Osteoblast (primary cell): ENCODE results near the gene GYPC. TPM values are rescaled to one million over a fixed set of nuclear protein-coding genes. Genes with fewer than 3 reads are reported as not detected.

Experiments
- DNase-seq: peaks from one replicate; pipeline ENCODE4 v3.0.0; 2011; ENCODE audit warnings: low spot score, mixed read lengths; ENCODE audit not compliant: insufficient read length; ENCODE audit errors: missing footprints
- H2AFZ ChIP-seq: 2 replicates; pipeline ENCODE4 v1.6.0; 2011; ENCODE audit warnings: mild to moderate bottlenecking, low read length
- H3K27ac ChIP-seq: 2 replicates; pipeline ENCODE4 v1.5.1; 2011; ENCODE audit warnings: mild to moderate bottlenecking, low read depth, low read length, moderate library complexity
- H3K27me3 ChIP-seq: 2 replicates; pipeline ENCODE4 v1.6.0; 2012; ENCODE audit warnings: mild to moderate bottlenecking, control low read depth, inconsistent platforms, low read length, moderate library complexity; ENCODE audit not compliant: insufficient read depth
- H3K36me3 ChIP-seq: 2 replicates; pipeline ENCODE4 v1.5.1; 2011; ENCODE audit warnings: mild to moderate bottlenecking, low read length, control low read depth, moderate library complexity; ENCODE audit not compliant: insufficient read depth
- H3K4me1 ChIP-seq: 2 replicates; pipeline ENCODE4 v1.5.1; 2011; ENCODE audit warnings: mild to moderate bottlenecking, low read length, control low read depth, moderate library complexity; ENCODE audit not compliant: insufficient read depth
- H3K4me2 ChIP-seq: 2 replicates; pipeline ENCODE4 v1.6.0; 2011; ENCODE audit warnings: mild to moderate bottlenecking, low read length; ENCODE audit not compliant: insufficient read depth
- H3K4me3 ChIP-seq: fragments of 200-600 bp; sonication (generic); 3 replicates; pipeline ENCODE4 v1.5.1; 2012; ENCODE audit warnings: mild to moderate bottlenecking, low read length, inconsistent platforms; ENCODE audit not compliant: insufficient read depth
- H3K79me2 ChIP-seq: 2 replicates; pipeline ENCODE4 v1.6.0; 2012; ENCODE audit warnings: mild to moderate bottlenecking, low read length, control low read depth, inconsistent platforms; ENCODE audit not compliant: insufficient read depth
- H3K9me3 ChIP-seq: 2 replicates; pipeline ENCODE4 v1.5.1; 2011; ENCODE audit warnings: low read depth, low read length, control low read depth
- H4K20me1 ChIP-seq: 2 replicates; pipeline ENCODE4 v1.6.0; 2012; ENCODE audit warnings: mild to moderate bottlenecking, low read length, control low read depth; ENCODE audit not compliant: insufficient read depth
- CTCF ChIP-seq: IDR thresholded peaks from 2 replicates; pipeline ENCODE4 v1.5.1; 2011; ENCODE audit warnings: mild to moderate bottlenecking, low read depth, low read length, moderate library complexity; ENCODE audit errors: extremely low read depth
- total RNA-seq: library from RNA; depleted of rRNA; stranded (reverse); fragments of >200 nt; gene quantifications from 2 replicates; pipeline ENCODE4 v1.2.3, GENCODE V29; 2012

GYPC gene
- total RNA-seq, 1 donor: 101 TPM

DNA sequence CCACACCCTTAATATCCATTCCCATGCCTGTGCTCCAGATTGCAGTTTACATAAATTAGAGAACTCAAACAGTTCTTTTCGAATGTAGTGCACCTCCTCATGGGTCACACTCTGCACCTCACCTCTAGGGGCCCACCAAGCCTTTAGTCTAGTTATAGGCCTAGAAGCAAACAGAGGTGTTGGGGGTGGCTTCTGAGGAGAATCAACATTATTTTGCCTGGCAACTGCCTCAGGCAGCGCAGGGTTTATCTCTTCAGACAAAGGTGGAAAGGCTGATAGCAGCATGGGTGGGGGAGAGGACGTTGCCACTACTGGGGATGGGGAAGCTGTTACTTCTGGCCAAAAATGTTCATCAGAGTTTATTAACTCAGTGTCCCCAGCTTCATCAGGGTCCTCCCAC, 5.0 kb upstream of the GYPC start:
- H3K79me2 ChIP-seq: no peaks in the 10 kb centered on the region
- no peak overlapping the region for H3K4me3 ChIP-seq
- H3K36me3 ChIP-seq: no peaks in the 10 kb centered on the region
- H4K20me1 ChIP-seq: no peaks in the 10 kb centered on the region
- no peak overlapping the region for H3K27ac ChIP-seq
- no peaks in the 10 kb centered on the region for H3K27me3 ChIP-seq
- TF ChIP-seq CTCF: no peak
- H3K4me1 ChIP-seq: peaks cover 6% of the 10 kb centered on the region
- no peaks in the 10 kb centered on the region for H3K9me3 ChIP-seq
- no peak for DNase-seq
- no peak overlapping the region for H3K4me2 ChIP-seq
- H2AFZ ChIP-seq: no peak overlapping the region

DNA sequence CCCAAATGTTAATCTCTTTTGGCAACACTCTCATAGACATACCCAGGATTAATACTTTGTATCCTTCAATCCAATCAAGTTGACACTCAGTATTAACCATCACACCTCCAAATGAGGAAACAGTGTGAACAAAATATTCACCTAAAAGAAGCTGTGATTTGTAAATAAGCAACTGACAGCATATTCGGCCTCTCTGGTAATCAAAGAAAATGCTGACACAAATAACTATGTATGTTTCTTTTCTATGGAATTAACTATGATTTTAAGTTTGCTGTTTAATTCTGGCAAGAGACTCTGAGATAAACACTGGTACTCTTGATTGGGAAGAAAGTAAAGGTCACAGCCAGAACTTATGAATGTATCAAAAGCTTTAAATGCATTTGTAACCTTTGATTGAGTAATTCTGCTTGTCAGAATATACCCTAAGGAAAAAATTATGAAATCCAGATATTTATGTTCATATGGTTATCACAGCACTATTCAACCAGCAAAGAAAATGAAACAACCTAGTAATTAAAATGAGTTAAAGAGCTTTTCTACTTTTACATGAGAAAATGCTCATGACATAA, 3.6 kb upstream of the GYPC start:
- DNase-seq: no peak
- no peaks in the 10 kb centered on the region for H3K36me3 ChIP-seq
- no peak overlapping the region for H3K4me2 ChIP-seq
- H3K4me1 ChIP-seq: peaks cover 15% of the 10 kb centered on the region
- H3K9me3 ChIP-seq: no peaks in the 10 kb centered on the region
- no peaks in the 10 kb centered on the region for H3K27me3 ChIP-seq
- peaks cover 2% of the 10 kb centered on the region for H3K79me2 ChIP-seq
- no peak for TF ChIP-seq CTCF
- no peak overlapping the region for H2AFZ ChIP-seq
- H3K27ac ChIP-seq: no peak overlapping the region
- H4K20me1 ChIP-seq: no peaks in the 10 kb centered on the region
- H3K4me3 ChIP-seq: no peak overlapping the region

DNA sequence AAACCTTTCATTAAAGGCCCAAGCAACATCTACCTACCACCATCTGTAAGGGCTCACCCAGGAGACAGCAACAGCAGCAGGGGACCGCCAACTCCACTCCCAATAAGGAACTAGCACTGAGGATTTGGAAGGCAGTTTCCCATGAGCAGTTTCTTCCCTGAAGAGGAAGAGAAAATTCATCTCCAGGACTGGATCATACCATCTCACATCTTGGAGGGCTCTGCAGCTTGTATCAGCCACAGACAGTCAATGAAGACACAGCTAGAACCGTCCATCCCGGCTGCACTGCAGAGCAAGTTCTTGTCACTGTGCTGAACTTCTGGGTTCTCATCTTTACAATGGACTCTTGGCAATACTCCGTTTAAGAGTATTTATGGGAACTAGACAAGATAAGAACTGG, 2.8 kb upstream of the GYPC start:
- Histone ChIP-seq H3K4me1 (peaks cover 22% of the 10 kb centered on the region), H3K36me3 (no peaks in the 10 kb centered on the region), H3K4me3 (no peak overlapping the region), H3K79me2 (peaks cover 2% of the 10 kb centered on the region), H3K27ac (no peak overlapping the region), H3K4me2 (no peak overlapping the region), H4K20me1 (no peaks in the 10 kb centered on the region), H3K27me3 (no peaks in the 10 kb centered on the region), H2AFZ (no peak overlapping the region), H3K9me3 (no peaks in the 10 kb centered on the region)
- TF ChIP-seq CTCF: no peak
- DNase-seq: no peak

- H3K79me2 ChIP-seq: peaks cover 5% of the 10 kb centered on the region
- H4K20me1 ChIP-seq: no peaks in the 10 kb centered on the region
- peaks cover 28% of the 10 kb centered on the region for H3K4me1 ChIP-seq
- no peak for DNase-seq
- no peak overlapping the region for H3K4me2 ChIP-seq
- H3K9me3 ChIP-seq: no peaks in the 10 kb centered on the region
- H3K27me3 ChIP-seq: no peaks in the 10 kb centered on the region
- H2AFZ ChIP-seq: no peak overlapping the region
- no peak overlapping the region for H3K4me3 ChIP-seq
- H3K27ac ChIP-seq: no peak overlapping the region
- no peak for TF ChIP-seq CTCF
- H3K36me3 ChIP-seq: no peaks in the 10 kb centered on the region
These were observed 2.2 kb upstream of the GYPC start for GRCh38 chr2:126653761-126654160.
